MM.1S (cell line): Measurements from ENCODE around the gene ACOX3.

Experiments
- DNase-seq: peaks from one replicate; pipeline ENCODE4 v3.0.0-alpha.2; 2015
- H2AFZ ChIP-seq: fragments of 300-600 bp; sonication (generic); 2 replicates; pipeline ENCODE4 v1.6.0; 2016; ENCODE audit warnings: antibody characterized with exemption, low read length
- H3F3A ChIP-seq: fragments of 300-600 bp; sonication (generic); 2 replicates; pipeline ENCODE4 v1.6.1; 2016; ENCODE audit warnings: mild to moderate bottlenecking, antibody characterized with exemption, low read length, moderate library complexity, mixed read lengths; ENCODE audit not compliant: insufficient read depth
- H3K27ac ChIP-seq: fragments of 300-600 bp; sonication (generic); 2 replicates; pipeline ENCODE4 v1.5.1; 2016; ENCODE audit warnings: mild to moderate bottlenecking, low read length
- H3K27me3 ChIP-seq: fragments of 300-600 bp; sonication (generic); replicated peaks from 2 replicates; pipeline ENCODE4 v1.6.0; 2016; ENCODE audit warnings: low read length; ENCODE audit not compliant: insufficient read depth
- H3K36me3 ChIP-seq: fragments of 300-600 bp; sonication (generic); replicated peaks from 2 replicates; pipeline ENCODE4 v1.6.1; 2016; ENCODE audit warnings: mild to moderate bottlenecking, low read length, mixed read lengths; ENCODE audit not compliant: insufficient read depth
- H3K4me1 ChIP-seq: fragments of 300-600 bp; sonication (generic); 2 replicates; pipeline ENCODE4 v1.6.1; 2016; ENCODE audit warnings: low read length, mixed read lengths
- H3K4me2 ChIP-seq: fragments of 300-600 bp; sonication (generic); 2 replicates; pipeline ENCODE4 v1.6.0; 2016; ENCODE audit warnings: low read depth, low read length
- H3K4me3 ChIP-seq: fragments of 300-600 bp; sonication (generic); 2 replicates; pipeline ENCODE4 v1.5.1; 2016; ENCODE audit warnings: low read length, mixed read lengths
- H3K79me2 ChIP-seq: fragments of 300-600 bp; sonication (generic); 2 replicates; pipeline ENCODE4 v1.6.1; 2016; ENCODE audit warnings: mixed run types, low read length, mixed read lengths
- H3K9ac ChIP-seq: fragments of 300-600 bp; sonication (generic); 2 replicates; pipeline ENCODE4 v1.6.1; 2016; ENCODE audit warnings: low read length, mixed read lengths
- H3K9me2 ChIP-seq: fragments of 300-600 bp; sonication (generic); replicated peaks from 2 replicates; pipeline ENCODE4 v1.6.1; 2016; ENCODE audit warnings: mild to moderate bottlenecking, low read length, mixed read lengths; ENCODE audit not compliant: insufficient read depth
- H3K9me3 ChIP-seq: fragments of 300-600 bp; sonication (generic); replicated peaks from 2 replicates; pipeline ENCODE4 v1.6.1; 2016; ENCODE audit warnings: mild to moderate bottlenecking, low read length, mixed read lengths; ENCODE audit not compliant: insufficient read depth
- H4K20me1 ChIP-seq: fragments of 300-600 bp; sonication (generic); 2 replicates; pipeline ENCODE4 v1.6.1; 2016; ENCODE audit warnings: mild to moderate bottlenecking, low read length, moderate library complexity, mixed read lengths; ENCODE audit not compliant: insufficient read depth
- CTCF ChIP-seq: fragments of 300-600 bp; sonication (generic); IDR thresholded peaks from 2 replicates; pipeline ENCODE4 v1.5.1; 2016; ENCODE audit warnings: antibody characterized with exemption, low read length, mixed read lengths
- EZH2 ChIP-seq: fragments of 300-600 bp; sonication (generic); optimal IDR thresholded peaks from 2 replicates; pipeline ENCODE3; 2017; ENCODE audit warnings: low read depth, mild to moderate bottlenecking, antibody characterized with exemption, low read length, mixed read lengths
- EZH2phosphoT487 ChIP-seq: fragments of 300-600 bp; sonication (generic); IDR thresholded peaks from 2 replicates; pipeline ENCODE4 v1.6.1; 2018; ENCODE audit warnings: antibody characterized with exemption, low read length

The ACOX3 gene

DNA sequence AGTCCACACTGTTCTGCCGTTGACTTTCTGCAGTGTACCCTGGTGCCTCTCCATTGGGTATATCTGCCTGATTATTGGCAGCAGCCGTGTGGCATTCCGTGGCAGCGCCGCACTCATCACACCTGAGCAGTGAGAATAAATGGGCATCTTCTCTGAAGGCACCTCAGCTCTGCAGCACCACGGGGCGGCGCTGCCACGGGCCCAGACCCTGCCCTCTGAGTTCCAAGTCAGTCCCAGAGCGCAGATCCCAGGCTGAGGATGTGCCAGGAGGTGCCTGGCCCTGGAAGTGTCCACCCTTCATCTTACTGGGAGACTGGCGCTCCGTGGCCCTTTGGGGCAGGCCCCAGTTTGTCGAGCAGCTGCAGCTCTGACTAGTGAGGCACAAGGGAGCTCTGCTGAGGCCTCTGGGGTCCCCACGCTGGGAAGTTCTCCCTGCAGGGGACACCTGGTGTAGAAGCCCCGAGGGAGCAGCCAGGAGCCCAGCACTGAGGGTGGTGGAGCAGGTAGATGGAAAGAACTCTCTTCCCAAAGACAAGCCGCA, 36.6 kb upstream of the ACOX3 start:
- H3F3A ChIP-seq, result no peaks in the 10 kb centered on the region
- no peak for DNase-seq
- H4K20me1 ChIP-seq, result no peaks in the 10 kb centered on the region
- no peaks in the 10 kb centered on the region for H3K36me3 ChIP-seq
- H3K27me3 ChIP-seq, result no peaks in the 10 kb centered on the region
- no peaks in the 10 kb centered on the region for H3K4me1 ChIP-seq
- H3K9me3 ChIP-seq, result no peaks in the 10 kb centered on the region
- H3K79me2 ChIP-seq, result no peaks in the 10 kb centered on the region
- H3K9ac ChIP-seq, result no peak overlapping the region
- no peak overlapping the region for H3K4me2 ChIP-seq
- TF ChIP-seq EZH2 (no peak), CTCF (no peak), EZH2phosphoT487 (no peak)
- H2AFZ ChIP-seq, result no peak overlapping the region
- no peak overlapping the region for H3K27ac ChIP-seq
- no peaks in the 10 kb centered on the region for H3K9me2 ChIP-seq
- no peak overlapping the region for H3K4me3 ChIP-seq

DNA sequence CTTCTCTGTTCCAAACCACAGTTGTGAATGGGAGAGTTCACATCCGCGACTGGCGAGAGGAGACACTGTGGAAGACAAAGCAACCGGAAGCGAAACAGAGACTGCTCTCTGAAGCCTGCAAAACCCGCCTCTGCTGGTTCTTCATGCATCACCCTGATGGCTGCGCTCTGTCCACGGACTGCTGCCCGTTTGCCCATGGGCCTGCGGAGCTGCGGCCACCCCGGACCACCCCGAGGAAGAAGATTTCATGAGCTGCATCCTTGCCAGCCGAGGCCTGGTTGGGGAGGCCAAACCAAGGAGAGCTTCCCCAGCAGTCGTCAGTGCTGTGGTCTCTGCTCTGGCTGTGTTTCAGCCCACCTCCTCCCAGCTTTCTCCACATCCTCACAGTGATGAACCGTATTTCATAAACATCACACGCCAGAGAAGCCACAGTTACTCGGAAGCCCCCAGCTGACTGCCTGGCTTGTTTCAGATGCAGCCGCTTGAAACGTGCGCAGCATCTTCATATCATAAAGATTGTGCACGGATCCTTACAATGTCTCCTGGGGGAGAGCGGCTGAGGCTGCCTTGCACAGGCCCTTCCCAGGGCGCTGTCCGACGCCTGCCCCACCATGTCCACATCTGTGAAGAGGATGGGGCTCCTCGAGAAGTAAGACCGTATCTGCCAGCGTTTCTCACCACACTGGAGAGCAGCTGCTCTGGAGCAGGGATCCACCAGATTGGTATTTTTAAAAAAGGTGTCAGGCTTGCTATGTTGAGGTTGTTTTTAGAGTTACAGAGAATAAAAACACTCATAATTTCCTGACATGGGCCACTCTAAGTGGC, 35.4 kb upstream of the ACOX3 start:
- Histone ChIP-seq H3K9me3 (no peaks in the 10 kb centered on the region), H3K9ac (no peak overlapping the region), H3K4me1 (no peaks in the 10 kb centered on the region), H3K27ac (no peak overlapping the region), H3K9me2 (no peaks in the 10 kb centered on the region), H3K27me3 (no peaks in the 10 kb centered on the region), H3K4me2 (no peak overlapping the region), H3K4me3 (no peak overlapping the region), H2AFZ (no peak overlapping the region), H4K20me1 (no peaks in the 10 kb centered on the region), H3K36me3 (no peaks in the 10 kb centered on the region), H3F3A (no peaks in the 10 kb centered on the region), H3K79me2 (no peaks in the 10 kb centered on the region)
- DNase-seq, result no peak
- TF ChIP-seq EZH2 (no peak), CTCF (no peak), EZH2phosphoT487 (no peak)

DNA sequence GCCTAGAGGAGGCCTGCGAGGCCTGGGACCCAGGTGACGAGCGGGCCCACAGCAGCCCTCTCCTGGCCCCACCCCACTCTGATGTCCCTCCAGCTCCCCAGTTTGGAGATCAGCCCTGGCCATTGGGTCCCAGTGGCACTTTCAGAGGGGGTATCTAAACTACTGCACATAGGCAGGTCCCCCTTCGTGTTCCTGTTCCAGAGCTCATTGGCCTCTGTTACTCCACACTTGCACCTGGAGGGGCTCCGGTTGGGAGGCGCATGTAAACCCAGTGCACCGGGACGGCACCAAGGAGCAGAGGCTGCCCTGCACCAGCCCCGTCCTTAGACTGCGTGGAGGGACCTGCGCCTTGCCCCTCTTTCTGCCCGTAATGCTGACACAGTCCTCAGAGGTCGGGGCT, 34.3 kb upstream of the ACOX3 start:
- no peaks in the 10 kb centered on the region for H3K79me2 ChIP-seq
- no peaks in the 10 kb centered on the region for H3F3A ChIP-seq
- DNase-seq, result no peak
- no peaks in the 10 kb centered on the region for H3K4me1 ChIP-seq
- no peak overlapping the region for H3K27ac ChIP-seq
- no peaks in the 10 kb centered on the region for H3K9me2 ChIP-seq
- H3K9me3 ChIP-seq, result no peaks in the 10 kb centered on the region
- H3K4me2 ChIP-seq, result no peak overlapping the region
- TF ChIP-seq EZH2 (no peak), EZH2phosphoT487 (no peak), CTCF (no peak)
- no peaks in the 10 kb centered on the region for H4K20me1 ChIP-seq
- no peak overlapping the region for H3K9ac ChIP-seq
- no peaks in the 10 kb centered on the region for H3K36me3 ChIP-seq
- no peak overlapping the region for H3K4me3 ChIP-seq
- H2AFZ ChIP-seq, result no peak overlapping the region
- H3K27me3 ChIP-seq, result no peaks in the 10 kb centered on the region
